ENCODE measurements around the gene PFDN4.
A peak's percentile ranks its signal among the peaks of the same experiment; 100 is the strongest.
"Not testable (repeated sequence)": the region's sequence is repeated elsewhere in the genome, so short reads cannot be mapped to it uniquely, and the experiment has no call there.

PFDN4 gene

GRCh38 chr20:54220722-54221121, 12.8 kb downstream of the PFDN4 start:
- Mint-ChIP-seq H3K9me3 (no peaks in the 10 kb centered on the region), H3K36me3 (peaks cover 13% of the 10 kb centered on the region), H3K27me3 (no peaks in the 10 kb centered on the region), H3K4me3 (no peak overlapping the region), H3K27ac (peak overlapping the region; percentile 70), H3K4me1 (no peaks in the 10 kb centered on the region)
- DNase-seq (ENCODE audit: low spot score in 2 of 2): no peak
- ATAC-seq (ENCODE audit: low read depth): no peak

- Mint-ChIP-seq H3K9me3 (no peaks in the 10 kb centered on the region), H3K27me3 (no peaks in the 10 kb centered on the region), H3K36me3 (peaks cover 11% of the 10 kb centered on the region), H3K4me3 (no peak overlapping the region), H3K27ac (peak overlapping the region; percentile 70), H3K4me1 (no peaks in the 10 kb centered on the region)
- DNase-seq (ENCODE audit: low spot score in 2 of 2) (no peak), ATAC-seq (ENCODE audit: low read depth) (peak; percentile 35)
These were observed 13.5 kb downstream of the PFDN4 start for GRCh38 chr20:54221353-54221752.

GRCh38 chr20:54221996-54222890, 14.4 kb downstream of the PFDN4 start:
- ATAC-seq (ENCODE audit: low read depth): no peak
- no peak for DNase-seq (ENCODE audit: low spot score in 2 of 2)
- Mint-ChIP-seq H3K4me1 (peaks cover 3% of the 10 kb centered on the region), H3K36me3 (peaks cover 6% of the 10 kb centered on the region), H3K27me3 (no peaks in the 10 kb centered on the region), H3K4me3 (no peak overlapping the region), H3K27ac (no peak overlapping the region), H3K9me3 (peaks cover 2% of the 10 kb centered on the region)

- ATAC-seq (ENCODE audit: low read depth): no peak
- peaks cover 10% of the 10 kb centered on the region for H3K4me1 Mint-ChIP-seq
- peaks cover 8% of the 10 kb centered on the region for H3K9me3 Mint-ChIP-seq
- H3K36me3 Mint-ChIP-seq: peaks cover 3% of the 10 kb centered on the region
- no peaks in the 10 kb centered on the region for H3K27me3 Mint-ChIP-seq
- no peak overlapping the region for H3K4me3 Mint-ChIP-seq
- no peak overlapping the region for H3K27ac Mint-ChIP-seq
- DNase-seq (ENCODE audit: low spot score in 2 of 2): no peak
These were observed 15.4 kb downstream of the PFDN4 start for GRCh38 chr20:54223285-54223684.

GRCh38 chr20:54223751-54224150, 15.9 kb downstream of the PFDN4 start:
- DNase-seq (ENCODE audit: low spot score in 2 of 2) (no peak), ATAC-seq (ENCODE audit: low read depth) (no peak)
- H3K9me3 Mint-ChIP-seq: peaks cover 8% of the 10 kb centered on the region
- H3K4me3 Mint-ChIP-seq: no peak overlapping the region
- no peak overlapping the region for H3K27ac Mint-ChIP-seq
- H3K36me3 Mint-ChIP-seq: peaks cover 3% of the 10 kb centered on the region
- peaks cover 10% of the 10 kb centered on the region for H3K4me1 Mint-ChIP-seq
- H3K27me3 Mint-ChIP-seq: no peaks in the 10 kb centered on the region

GRCh38 chr20:54224642-54225041, 16.8 kb downstream of the PFDN4 start:
- H3K27me3 Mint-ChIP-seq; H3K9me3 Mint-ChIP-seq; DNase-seq (ENCODE audit: low spot score in 2 of 2); H3K4me1 Mint-ChIP-seq; H3K36me3 Mint-ChIP-seq; ATAC-seq (ENCODE audit: low read depth); H3K27ac Mint-ChIP-seq; H3K4me3 Mint-ChIP-seq: not testable (repeated sequence)

GRCh38 chr20:54227241-54227640, 19.4 kb downstream of the PFDN4 start:
- Mint-ChIP-seq H3K36me3 (no peaks in the 10 kb centered on the region), H3K4me1 (peaks cover 10% of the 10 kb centered on the region), H3K4me3 (no peak overlapping the region), H3K27ac (no peak overlapping the region), H3K27me3 (no peaks in the 10 kb centered on the region), H3K9me3 (peaks cover 8% of the 10 kb centered on the region)
- ATAC-seq (ENCODE audit: low read depth) (peak; percentile 55), DNase-seq (ENCODE audit: low spot score in 2 of 2) (no peak)

- DNase-seq (ENCODE audit: low spot score in 2 of 2): no peak
- Mint-ChIP-seq H3K4me1 (peaks cover 10% of the 10 kb centered on the region), H3K27me3 (no peaks in the 10 kb centered on the region), H3K9me3 (peaks cover 11% of the 10 kb centered on the region), H3K36me3 (no peaks in the 10 kb centered on the region), H3K27ac (no peak overlapping the region), H3K4me3 (no peak overlapping the region)
- peak; percentile 39 for ATAC-seq (ENCODE audit: low read depth)
These were observed 19.9 kb downstream of the PFDN4 start for GRCh38 chr20:54227751-54228150.

- Mint-ChIP-seq H3K36me3 (peaks cover 1% of the 10 kb centered on the region), H3K4me3 (no peak overlapping the region), H3K27ac (no peak overlapping the region), H3K9me3 (peaks cover 11% of the 10 kb centered on the region), H3K27me3 (peaks cover 2% of the 10 kb centered on the region), H3K4me1 (peaks cover 10% of the 10 kb centered on the region)
- DNase-seq (ENCODE audit: low spot score in 2 of 2): no peak
- no peak for ATAC-seq (ENCODE audit: low read depth)
These were observed 21.0 kb downstream of the PFDN4 start for GRCh38 chr20:54228841-54229240.

- peaks cover 10% of the 10 kb centered on the region for H3K4me1 Mint-ChIP-seq
- no peak overlapping the region for H3K27ac Mint-ChIP-seq
- ATAC-seq (ENCODE audit: low read depth) (no peak), DNase-seq (ENCODE audit: low spot score in 2 of 2) (no peak)
- H3K36me3 Mint-ChIP-seq: peaks cover 1% of the 10 kb centered on the region
- H3K4me3 Mint-ChIP-seq: no peak overlapping the region
- peaks cover 2% of the 10 kb centered on the region for H3K27me3 Mint-ChIP-seq
- peaks cover 11% of the 10 kb centered on the region for H3K9me3 Mint-ChIP-seq
These were observed 21.8 kb downstream of the PFDN4 start for GRCh38 chr20:54229566-54230160.

- Mint-ChIP-seq H3K27ac (no peak overlapping the region), H3K9me3 (peaks cover 11% of the 10 kb centered on the region), H3K4me1 (peaks cover 10% of the 10 kb centered on the region), H3K4me3 (no peak overlapping the region), H3K27me3 (peaks cover 4% of the 10 kb centered on the region), H3K36me3 (peaks cover 1% of the 10 kb centered on the region)
- DNase-seq (ENCODE audit: low spot score in 2 of 2) (no peak), ATAC-seq (ENCODE audit: low read depth) (no peak)
These were observed 23.1 kb downstream of the PFDN4 start for GRCh38 chr20:54231036-54231435.

GRCh38 chr20:54234991-54235390, 27.1 kb downstream of the PFDN4 start:
- Mint-ChIP-seq H3K27me3 (peaks cover 10% of the 10 kb centered on the region), H3K9me3 (peaks cover 3% of the 10 kb centered on the region), H3K4me1 (no peaks in the 10 kb centered on the region), H3K36me3 (peaks cover 1% of the 10 kb centered on the region), H3K27ac (no peak overlapping the region), H3K4me3 (no peak overlapping the region)
- no peak for ATAC-seq (ENCODE audit: low read depth)
- DNase-seq (ENCODE audit: low spot score in 2 of 2): no peak

- no peak for DNase-seq (ENCODE audit: low spot score in 2 of 2)
- peaks cover 10% of the 10 kb centered on the region for H3K27me3 Mint-ChIP-seq
- peaks cover 3% of the 10 kb centered on the region for H3K9me3 Mint-ChIP-seq
These were observed 29.4 kb downstream of the PFDN4 start for GRCh38 chr20:54237116-54237943.

GRCh38 chr20:54244113-54244512, 36.2 kb downstream of the PFDN4 start:
- no peaks in the 10 kb centered on the region for H3K36me3 Mint-ChIP-seq
- DNase-seq (ENCODE audit: low spot score in 2 of 2): no peak
- H3K4me3 Mint-ChIP-seq: no peak overlapping the region
- peaks cover 3% of the 10 kb centered on the region for H3K9me3 Mint-ChIP-seq
- H3K4me1 Mint-ChIP-seq: no peaks in the 10 kb centered on the region
- H3K27ac Mint-ChIP-seq: no peak overlapping the region
- no peak for ATAC-seq (ENCODE audit: low read depth)
- peaks cover under 1% of the 10 kb centered on the region for H3K27me3 Mint-ChIP-seq

More at GRCh38 chr20:54237116-54237943, 29.4 kb downstream of the PFDN4 start:
- no peak for ATAC-seq (ENCODE audit: low read depth)
- Mint-ChIP-seq H3K36me3 (peaks cover 1% of the 10 kb centered on the region), H3K4me3 (no peak overlapping the region), H3K27ac (no peak overlapping the region), H3K4me1 (no peaks in the 10 kb centered on the region)

Data from memory B cell (primary cell).